ENCODE data around the gene C1orf198.

C1orf198 gene

DNA sequence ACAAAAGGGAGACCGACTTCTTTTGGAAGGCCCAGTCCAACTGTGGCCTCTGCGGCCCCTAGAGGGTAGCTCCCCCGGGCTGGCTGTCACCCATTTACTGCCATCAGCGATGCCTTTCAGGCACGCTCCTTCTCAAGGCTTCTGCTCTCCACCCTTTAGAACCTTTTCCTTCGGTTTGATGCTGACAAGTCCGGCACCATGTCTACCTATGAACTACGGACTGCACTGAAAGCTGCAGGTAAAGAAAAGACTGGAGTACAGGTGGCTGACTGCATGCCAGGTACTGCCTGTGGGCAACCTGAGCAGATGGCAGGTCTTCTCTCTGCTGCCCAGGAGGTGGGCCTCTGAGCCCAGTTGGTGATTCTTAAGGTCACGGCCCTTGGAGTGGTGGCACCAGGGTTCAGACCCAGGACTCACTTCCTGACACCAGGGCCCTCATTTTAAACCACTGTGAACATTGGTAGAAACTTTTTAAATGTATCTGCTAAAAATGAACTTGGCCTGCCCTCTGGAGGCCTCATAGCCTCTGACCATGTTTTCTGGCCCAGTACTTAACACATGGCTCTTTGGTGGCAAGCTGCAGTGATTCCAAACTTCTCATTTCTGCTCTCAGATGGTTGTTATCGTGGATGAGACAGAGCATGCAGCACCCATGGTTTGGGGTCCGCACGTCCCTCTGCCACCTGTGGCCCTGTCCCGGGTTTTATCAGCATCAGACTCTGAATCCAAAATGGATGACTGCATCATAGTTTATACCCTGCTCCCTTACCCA is 75.4 kb downstream of the C1orf198 start:
- no peak overlapping the region for H3K4me3 ChIP-seq (ENCODE audit: low read depth, low read length)
- TF ChIP-seq, protein P1, sequence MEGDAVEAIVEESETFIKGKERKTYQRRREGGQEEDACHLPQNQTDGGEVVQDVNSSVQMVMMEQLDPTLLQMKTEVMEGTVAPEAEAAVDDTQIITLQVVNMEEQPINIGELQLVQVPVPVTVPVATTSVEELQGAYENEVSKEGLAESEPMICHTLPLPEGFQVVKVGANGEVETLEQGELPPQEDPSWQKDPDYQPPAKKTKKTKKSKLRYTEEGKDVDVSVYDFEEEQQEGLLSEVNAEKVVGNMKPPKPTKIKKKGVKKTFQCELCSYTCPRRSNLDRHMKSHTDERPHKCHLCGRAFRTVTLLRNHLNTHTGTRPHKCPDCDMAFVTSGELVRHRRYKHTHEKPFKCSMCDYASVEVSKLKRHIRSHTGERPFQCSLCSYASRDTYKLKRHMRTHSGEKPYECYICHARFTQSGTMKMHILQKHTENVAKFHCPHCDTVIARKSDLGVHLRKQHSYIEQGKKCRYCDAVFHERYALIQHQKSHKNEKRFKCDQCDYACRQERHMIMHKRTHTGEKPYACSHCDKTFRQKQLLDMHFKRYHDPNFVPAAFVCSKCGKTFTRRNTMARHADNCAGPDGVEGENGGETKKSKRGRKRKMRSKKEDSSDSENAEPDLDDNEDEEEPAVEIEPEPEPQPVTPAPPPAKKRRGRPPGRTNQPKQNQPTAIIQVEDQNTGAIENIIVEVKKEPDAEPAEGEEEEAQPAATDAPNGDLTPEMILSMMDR (IDR thresholded peaks at IDR 0.05; ENCODE audit: low read depth, low read length, missing control alignments): no peak
- DNase-seq (ENCODE audit: low read depth): no peak

DNA sequence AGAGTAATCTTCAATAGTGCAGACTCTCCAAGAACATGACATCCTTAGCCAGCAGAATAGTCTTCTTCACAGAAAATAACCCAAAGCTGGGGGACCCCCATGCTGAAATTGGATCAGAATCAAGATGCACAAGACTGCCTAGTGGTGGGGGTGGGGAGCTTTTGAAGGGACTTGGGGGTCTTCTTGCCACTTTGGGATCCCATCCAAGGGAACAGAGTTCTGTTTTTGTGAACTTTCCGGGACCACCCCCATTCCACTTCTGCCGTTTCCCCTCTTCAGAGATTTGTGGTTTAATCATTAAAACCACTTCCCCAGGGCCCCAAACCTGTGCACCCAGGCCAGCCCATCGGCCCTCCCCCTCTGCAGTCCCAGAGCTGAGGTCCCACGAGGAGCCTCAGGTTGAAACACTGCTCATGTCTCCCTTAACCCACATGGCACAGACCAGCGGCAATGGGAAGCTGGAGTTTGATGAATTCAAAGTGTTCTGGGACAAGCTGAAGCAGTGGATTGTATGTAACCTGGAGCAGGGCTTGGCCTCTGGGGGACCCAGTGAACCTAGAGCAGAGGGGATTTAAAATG is 76.2 kb downstream of the C1orf198 start:
- no peak overlapping the region for H3K4me3 ChIP-seq (ENCODE audit: low read depth, low read length)
- TF ChIP-seq, protein P1 (IDR thresholded peaks at IDR 0.05; ENCODE audit: low read depth, low read length, missing control alignments): no peak
- no peak for DNase-seq (ENCODE audit: low read depth)

DNA sequence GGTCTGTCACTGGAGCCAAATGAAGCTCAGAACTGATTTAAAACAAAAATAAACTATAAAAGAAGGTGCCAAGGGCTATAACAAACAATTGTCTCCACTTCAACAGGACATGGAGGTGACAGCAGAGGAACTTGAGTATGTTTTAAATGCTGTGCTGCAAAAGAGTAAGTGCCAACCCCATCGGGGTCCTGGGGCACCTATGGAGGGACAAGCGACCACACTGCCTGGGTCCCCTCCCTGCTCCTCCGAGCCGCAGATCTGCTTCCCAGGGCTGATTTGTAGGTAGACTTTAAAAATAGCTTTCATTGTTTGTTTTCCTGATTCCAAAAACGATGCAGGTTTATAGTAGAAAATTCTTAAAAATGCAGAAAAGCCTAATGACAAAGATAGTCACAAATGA is 78.3 kb downstream of the C1orf198 start:
- no peak for DNase-seq (ENCODE audit: low read depth)
- TF ChIP-seq, protein P1 (IDR thresholded peaks at IDR 0.05; ENCODE audit: low read depth, low read length, missing control alignments): no peak
- H3K4me3 ChIP-seq (ENCODE audit: low read depth, low read length): no peak overlapping the region

DNA sequence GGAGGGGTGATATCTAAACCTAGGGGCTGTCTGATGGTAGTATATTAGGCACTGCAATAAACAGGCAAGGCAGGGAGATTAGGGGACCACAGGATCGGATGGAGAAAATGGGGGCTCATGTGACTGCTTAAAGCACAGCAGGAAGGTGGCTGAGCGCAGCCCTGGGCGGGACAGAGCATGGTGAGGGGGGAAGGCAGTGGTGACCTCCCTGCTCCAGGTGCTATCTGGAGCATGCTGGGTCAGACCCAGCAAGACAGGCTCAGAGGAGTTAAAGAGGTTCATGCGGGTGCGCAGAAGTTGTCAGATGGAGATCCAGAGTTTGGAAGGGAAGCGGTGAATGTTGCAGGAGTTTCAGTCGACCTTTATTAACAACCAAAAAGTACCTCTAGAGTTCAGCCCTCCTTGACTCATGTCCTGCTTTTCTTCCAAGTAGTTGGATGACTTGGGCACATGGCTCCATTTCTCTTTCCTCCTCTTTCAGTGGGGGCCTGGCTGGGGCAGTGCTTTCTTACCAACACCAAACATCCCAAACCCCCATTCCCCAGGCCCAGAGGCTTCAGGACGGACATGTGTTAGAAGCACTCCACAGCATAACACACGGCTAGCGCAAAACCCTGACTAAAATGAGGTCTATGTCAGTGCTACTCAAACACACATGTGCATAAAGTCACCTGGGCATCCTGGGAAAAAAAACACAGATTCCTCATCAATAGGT is 79.6 kb downstream of the C1orf198 start:
- no peak overlapping the region for H3K4me3 ChIP-seq (ENCODE audit: low read depth, low read length)
- DNase-seq (ENCODE audit: low read depth): no peak
- TF ChIP-seq, protein P1 (IDR thresholded peaks at IDR 0.05; ENCODE audit: low read depth, low read length, missing control alignments): no peak

DNA sequence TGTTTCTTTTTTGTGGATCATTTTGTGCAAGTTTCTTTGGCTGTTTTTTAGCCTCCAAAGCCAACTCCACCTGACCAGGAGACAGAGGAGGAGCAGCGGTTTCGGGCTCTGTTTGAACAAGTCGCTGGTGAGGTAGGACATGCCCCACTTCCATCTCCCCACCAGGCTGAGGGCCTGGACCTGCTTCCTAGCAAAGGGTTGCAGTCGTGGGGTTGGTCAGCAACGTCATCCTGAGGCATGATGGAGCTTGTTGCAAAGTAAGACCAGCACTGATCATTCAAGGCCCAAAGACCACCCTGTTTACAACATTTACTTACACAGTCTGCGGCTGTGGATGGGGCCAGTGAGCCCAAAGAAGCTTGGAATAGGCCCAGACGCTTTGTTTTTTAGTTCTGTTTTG is 80.8 kb downstream of the C1orf198 start:
- H3K4me3 ChIP-seq (ENCODE audit: low read depth, low read length): no peak overlapping the region
- TF ChIP-seq, protein P1 (IDR thresholded peaks at IDR 0.05; ENCODE audit: low read depth, low read length, missing control alignments): no peak
- DNase-seq (ENCODE audit: low read depth): no peak

All from GM12864 (cell line).